ENCODE measurements around the gene TBCK.
A peak's percentile ranks its signal among the peaks of the same experiment; 100 is the strongest.
"Not testable (repeated sequence)": the region's sequence is repeated elsewhere in the genome, so short reads cannot be mapped to it uniquely, and the experiment has no call there.

TBCK gene

GRCh38 chr4:106126062-106126461, 189.9 kb downstream of the TBCK start:
- FAIRE-seq (no peak), DNase-seq (ENCODE audit: low spot score) (no peak)

GRCh38 chr4:106119949-106120555, 196.0 kb downstream of the TBCK start:
- DNase-seq (ENCODE audit: low spot score); FAIRE-seq: not testable (repeated sequence)

DNA sequence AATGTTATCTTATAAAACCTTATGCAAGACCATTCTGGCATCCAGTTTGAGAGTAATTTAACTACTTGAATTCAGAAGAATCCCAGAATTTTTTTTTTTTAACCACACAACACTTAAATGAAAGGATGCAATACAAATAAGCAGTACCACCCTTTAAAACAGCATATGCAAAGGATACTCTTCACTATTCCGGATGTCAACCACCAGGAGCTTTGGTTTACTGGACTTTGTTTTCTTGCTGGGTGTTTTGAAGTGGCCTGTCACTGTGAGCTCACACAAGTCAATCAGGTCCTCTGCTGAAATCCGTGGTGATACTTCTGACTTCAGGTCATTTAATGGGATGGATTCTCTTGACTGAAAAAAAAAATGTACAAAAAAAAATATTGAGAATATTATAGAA, 200.0 kb downstream of the TBCK start:
- FAIRE-seq (no peak), DNase-seq (ENCODE audit: low spot score) (no peak)

- DNase-seq (ENCODE audit: low spot score), result no peak
- no peak for FAIRE-seq
Measured at GRCh38 chr4:106114270-106114669, 201.7 kb downstream of the TBCK start.

DNA sequence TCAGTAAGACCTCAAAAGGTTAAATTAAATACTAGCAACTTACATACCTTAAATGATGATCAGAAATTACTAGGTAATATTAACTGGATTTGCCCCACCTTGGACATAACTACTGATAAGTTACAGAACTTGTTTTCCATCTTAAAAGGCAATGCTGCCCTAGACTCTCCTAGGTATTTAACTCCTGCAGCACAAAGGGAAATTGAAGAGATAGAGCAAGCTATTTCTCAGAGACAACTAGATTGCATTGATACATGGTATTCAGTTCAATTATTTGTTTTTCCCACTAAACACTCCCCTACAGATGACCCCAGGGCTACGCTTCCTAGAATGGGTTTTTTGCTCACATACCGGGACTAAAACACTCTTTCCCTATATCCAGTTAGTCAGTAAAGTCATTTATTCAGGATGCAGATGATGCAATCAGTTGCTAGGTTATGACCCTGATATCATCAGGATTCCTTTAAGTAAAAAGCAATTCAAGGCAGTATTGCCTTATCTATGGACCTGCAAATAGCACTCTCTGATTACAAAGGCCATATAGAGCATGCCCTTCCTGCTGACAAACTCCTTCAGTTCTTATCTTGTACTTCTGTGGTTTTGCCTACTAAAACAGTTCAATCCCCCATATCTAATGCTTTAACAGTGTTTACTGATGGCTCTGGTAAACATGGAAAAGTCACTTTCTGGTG, 204.1 kb downstream of the TBCK start:
- not testable (repeated sequence) for DNase-seq (ENCODE audit: low spot score)

GRCh38 chr4:106109929-106110328, 206.1 kb downstream of the TBCK start:
- no peak for FAIRE-seq

More for the DNA sequence above, 204.1 kb downstream of the TBCK start:
- not testable (repeated sequence) for FAIRE-seq

DNA sequence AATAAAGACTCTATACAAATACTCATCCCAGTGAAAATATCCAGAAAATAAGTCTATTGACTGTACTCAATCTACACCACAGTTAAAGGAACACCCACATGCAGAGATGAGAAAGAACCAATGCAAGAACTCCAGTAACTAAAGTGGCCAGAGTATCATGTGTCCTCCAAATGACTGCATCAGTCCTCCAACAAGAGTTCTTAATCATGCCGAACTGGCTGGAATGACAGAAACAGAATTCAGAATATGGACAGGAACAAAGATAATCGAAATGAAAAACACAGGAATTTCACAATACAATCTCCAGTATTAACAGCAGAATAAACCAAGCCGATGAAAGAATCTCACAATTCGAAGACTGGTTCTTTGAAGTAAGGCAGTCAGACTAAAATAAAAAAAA, 210.3 kb downstream of the TBCK start:
- no peak for FAIRE-seq
- DNase-seq (ENCODE audit: low spot score), result no peak

More at GRCh38 chr4:106109929-106110328, 206.1 kb downstream of the TBCK start:
- DNase-seq (ENCODE audit: low spot score), result no peak

- no peak for DNase-seq (ENCODE audit: low spot score)
- no peak for FAIRE-seq
Measured at GRCh38 chr4:106104276-106104675, 211.7 kb downstream of the TBCK start.

DNA sequence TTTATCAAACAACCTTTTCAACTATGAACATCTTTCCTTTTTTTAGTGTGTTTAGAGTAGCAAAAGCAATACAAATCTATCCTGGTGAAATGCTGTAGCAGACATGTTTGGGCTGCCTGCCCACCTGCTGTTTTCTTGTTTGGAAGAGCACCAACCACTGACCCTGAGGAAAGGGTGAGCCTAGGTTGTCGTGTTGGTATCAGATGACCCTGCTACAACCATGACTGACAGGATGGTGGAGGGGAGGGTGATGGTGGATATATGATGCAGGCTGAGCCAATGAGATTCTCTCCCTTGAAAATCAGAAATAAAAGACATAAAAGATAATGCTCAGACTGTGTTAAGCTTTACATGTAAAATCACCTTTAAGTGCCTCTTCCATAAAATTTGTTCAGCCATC, 219.6 kb downstream of the TBCK start:
- DNase-seq (ENCODE audit: low spot score), result no peak

DNA sequence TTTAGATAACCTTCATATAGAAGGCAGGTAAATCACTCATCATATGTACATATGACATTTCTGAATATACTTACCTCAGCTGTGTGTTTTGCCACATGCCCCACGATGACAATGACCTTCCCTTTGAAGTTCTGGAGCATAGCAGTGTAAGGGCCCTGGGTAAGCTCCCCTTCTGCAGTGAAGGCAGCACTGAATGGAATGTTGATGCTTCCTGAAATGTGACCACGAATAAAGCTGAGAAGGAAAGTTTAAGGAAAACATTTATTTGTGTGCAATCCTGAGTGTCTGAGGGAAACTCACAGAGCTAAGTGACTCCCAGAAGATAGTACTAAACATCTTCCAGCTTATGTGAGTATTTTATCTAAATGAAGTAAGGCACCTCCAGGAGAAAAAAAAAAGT, 220.6 kb downstream of the TBCK start:
- no peak for FAIRE-seq
- no peak for DNase-seq (ENCODE audit: low spot score)

More for the DNA sequence above, 219.6 kb downstream of the TBCK start:
- FAIRE-seq, result no peak

GRCh38 chr4:106092361-106093040, 223.5 kb downstream of the TBCK start:
- FAIRE-seq (no peak), DNase-seq (ENCODE audit: low spot score) (no peak)

GRCh38 chr4:106090826-106091225, 225.2 kb downstream of the TBCK start:
- DNase-seq (ENCODE audit: low spot score) (no peak), FAIRE-seq (no peak)

DNA sequence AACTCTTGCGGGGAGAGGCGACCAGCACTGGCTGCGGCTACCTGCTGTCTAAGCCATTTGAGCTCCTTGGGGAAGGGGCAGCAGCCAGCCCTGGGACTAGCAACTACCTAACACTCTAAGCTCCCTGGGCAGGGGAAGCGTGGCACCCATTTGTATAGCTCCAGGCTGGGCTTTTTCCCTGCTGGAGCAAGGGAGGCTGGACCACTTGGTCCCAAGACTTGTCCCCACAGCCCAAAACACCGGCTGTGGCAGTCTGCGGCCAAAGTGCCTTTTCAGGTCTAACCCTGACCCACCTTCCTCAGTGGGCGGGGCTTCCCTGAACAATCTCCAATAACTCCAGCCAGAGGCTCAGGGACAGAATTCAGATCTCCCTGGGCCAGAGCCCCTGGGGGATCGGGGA, 232.9 kb downstream of the TBCK start:
- DNase-seq (ENCODE audit: low spot score) (no peak), FAIRE-seq (no peak)

DNA sequence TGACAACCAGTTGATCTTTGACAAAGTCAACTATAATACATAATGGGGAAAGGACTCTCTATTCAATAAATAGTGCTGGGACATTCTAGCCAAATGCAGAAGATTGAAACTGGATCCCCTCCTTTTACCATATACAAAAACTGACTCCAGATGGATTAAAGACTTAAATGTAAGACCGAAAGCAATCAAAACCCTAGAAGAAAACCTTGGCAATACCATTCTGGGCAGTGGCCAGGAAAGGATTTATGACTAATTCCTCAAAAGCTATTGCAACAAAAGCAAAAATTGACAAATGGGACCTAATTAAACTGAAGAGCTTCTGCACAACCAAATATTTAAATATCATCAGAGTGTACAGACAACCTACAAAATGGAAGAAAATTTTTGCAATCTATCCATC, 235.6 kb downstream of the TBCK start:
- DNase-seq (ENCODE audit: low spot score), result no peak
- no peak for FAIRE-seq

DNA sequence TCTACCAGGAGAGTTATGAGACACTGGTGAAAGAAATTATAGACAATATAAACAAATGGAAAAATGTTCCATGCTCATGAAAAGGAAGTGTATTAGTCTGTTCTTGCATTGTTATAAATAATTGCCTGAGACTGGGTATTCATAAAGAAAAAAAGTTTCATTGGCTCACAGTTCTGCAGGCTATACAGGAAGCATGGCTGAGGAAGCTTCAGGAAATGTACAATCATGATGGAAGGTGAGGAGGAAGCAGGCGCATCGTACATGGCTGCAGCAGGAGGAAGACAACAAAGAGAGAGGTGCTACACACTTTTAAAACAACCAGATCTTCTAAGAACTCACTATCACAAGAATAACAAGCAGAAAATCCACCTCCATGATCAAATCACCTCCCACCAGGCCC, 236.4 kb downstream of the TBCK start:
- FAIRE-seq, result no peak
- DNase-seq (ENCODE audit: low spot score), result no peak

DNA sequence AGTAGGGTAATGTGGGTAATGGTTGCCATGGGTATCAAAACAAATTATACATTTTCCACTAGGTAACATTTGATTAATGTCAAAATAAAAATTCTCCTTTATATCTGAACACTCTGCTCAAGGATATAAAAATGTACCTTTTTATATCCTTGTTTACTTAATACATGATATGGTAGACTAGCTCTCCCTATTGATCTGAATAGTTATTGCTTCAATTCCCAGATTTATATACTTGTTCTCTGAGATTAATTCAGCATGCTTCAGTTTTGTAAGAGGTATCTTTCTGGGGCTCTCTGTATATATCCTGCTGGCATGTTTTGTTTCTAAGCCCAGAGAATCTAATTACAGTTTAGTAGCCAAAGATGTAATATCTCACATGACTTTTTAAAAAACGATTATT, 251.0 kb downstream of the TBCK start:
- DNase-seq (ENCODE audit: low spot score) (no peak), FAIRE-seq (no peak)

DNA sequence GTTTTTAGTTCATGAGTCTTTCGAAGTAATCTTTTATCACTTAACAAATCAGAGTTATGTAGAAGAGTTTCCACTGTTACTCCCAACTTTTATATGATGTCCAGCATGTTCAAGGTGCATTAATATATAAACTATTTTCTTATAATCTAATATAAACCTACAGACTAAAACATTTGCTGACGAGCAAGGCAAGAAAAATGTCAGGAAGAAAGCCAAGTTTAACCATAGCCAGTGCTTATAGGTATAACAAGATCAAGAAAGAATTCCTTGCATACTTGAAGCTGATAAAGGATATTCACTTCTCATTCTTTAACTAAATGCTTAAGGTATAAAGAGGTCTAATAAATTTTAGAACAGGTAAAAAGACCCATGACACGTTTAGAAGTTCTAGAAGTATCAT, 253.0 kb downstream of the TBCK start:
- DNase-seq (ENCODE audit: low spot score) (peak; percentile 70), FAIRE-seq (no peak)

DNA sequence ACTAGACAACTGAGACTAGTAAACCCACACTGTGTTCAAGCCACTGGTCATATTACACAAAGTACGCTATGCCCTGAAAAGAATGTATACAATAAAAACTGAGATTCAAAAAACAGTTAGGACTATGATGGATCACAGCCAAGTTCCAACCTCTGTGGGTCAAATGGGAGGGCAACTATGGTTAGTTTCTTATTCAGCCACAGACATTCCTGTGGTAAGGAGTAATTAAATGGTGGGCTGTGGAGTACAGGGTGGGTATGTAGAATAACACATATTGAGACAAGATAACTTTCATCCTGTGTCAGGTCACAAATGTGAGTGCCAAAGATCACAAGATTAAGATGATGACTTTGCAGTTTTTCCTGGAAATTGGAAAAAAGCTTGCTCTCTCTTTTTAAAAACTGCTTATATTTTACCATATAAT, 253.5 kb downstream of the TBCK start:
- FAIRE-seq (peak; percentile 98), DNase-seq (ENCODE audit: low spot score) (peak; percentile 89)

DNA sequence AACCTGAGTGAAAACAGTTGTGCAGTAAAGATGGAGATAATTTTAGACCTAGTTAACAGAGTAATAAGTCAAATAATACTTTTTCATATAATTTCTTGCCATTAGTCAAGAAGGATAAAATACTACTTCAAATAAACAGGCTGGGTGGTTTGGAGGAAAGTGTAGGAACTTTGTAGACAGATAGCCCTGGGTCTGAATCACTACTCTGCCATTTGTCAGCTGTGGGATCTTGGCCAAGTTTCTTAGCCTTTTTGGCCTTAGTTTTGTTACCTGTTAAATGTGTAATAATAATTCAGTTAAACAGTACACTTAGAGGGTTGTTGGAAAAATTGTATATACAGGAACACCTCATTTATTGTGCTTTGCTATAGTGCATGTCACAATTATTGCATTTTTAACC, 257.1 kb downstream of the TBCK start:
- peak; percentile 61 for FAIRE-seq
- DNase-seq (ENCODE audit: low spot score), result no peak

DNA sequence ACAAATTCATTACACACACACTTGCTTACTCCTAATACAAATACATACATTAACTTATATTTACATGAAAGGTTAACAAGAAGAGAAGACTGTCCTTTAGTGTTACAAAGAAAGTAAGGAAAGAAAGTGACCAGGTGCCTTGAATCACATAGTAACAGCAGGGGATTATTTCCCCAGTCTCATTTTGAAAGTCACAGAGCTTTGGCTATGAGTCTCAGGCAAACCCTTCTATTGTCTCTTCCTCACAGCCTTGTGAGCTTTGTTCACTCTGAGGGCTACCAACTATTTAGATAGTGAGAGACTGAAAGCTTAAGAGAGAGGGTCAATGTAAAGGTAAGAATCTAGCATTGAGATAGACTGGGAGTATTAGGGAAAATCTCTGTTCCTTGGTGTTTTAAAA, 259.1 kb downstream of the TBCK start:
- DNase-seq (ENCODE audit: low spot score), result no peak
- no peak for FAIRE-seq

DNA sequence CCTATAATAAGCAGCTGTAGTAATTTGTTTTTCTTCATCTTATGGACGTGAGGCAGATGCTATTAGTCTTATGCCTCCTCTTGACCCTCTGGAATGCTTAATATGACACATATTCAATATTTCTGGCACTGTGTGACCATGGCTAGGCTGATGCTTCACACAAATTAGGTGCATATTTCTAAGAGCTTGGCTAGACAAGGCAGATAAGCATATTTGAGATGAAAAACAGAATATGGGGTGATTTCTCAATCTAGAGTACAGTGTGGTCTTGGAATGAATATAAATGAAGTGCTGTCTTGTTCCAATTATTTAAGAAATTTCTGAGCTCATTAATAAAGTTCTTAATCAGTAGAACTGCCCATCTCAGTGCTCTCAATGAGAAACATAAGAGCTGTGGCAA, 264.5 kb downstream of the TBCK start:
- FAIRE-seq (no peak), DNase-seq (ENCODE audit: low spot score) (no peak)

GRCh38 chr4:106049490-106049889, 266.5 kb downstream of the TBCK start:
- DNase-seq (ENCODE audit: low spot score) (no peak), FAIRE-seq (no peak)

Measured in RCC 7860 (cell line).